Measurements from ENCODE around the gene CD200.

- no peak for TF ChIP-seq FOXP4 (CRISPR knock-in tag; IDR thresholded peaks at IDR 0.05)
- no peak for TF ChIP-seq ARID4B (CRISPR knock-in tag; IDR thresholded peaks at IDR 0.05; ENCODE audit: borderline replicate concordance)
- no peak for TF ChIP-seq CTCF (IDR thresholded peaks at IDR 0.05)
- no peak for TF ChIP-seq ZBTB21 (CRISPR knock-in tag; IDR thresholded peaks at IDR 0.05; ENCODE audit: borderline replicate concordance)
- no peak for TF ChIP-seq NR3C1 (CRISPR knock-in tag; conservative IDR thresholded peaks at IDR 0.05; ENCODE audit: low read depth)
- TF ChIP-seq CDX4 (CRISPR knock-in tag; IDR thresholded peaks at IDR 0.05; ENCODE audit: borderline replicate concordance) = no peak
- no peak for TF ChIP-seq ATF2 (CRISPR knock-in tag; IDR thresholded peaks at IDR 0.05; ENCODE audit: borderline replicate concordance, low read depth)
- TF ChIP-seq SMAD3 (CRISPR knock-in tag; IDR thresholded peaks at IDR 0.05; ENCODE audit: borderline replicate concordance) = no peak
- TF ChIP-seq CREB1 (CRISPR knock-in tag; IDR thresholded peaks at IDR 0.05) = no peak
- TF ChIP-seq CREM (CRISPR knock-in tag; IDR thresholded peaks at IDR 0.05) = no peak
- no peak for TF ChIP-seq TCF7 (CRISPR knock-in tag; IDR thresholded peaks at IDR 0.05; ENCODE audit: low read depth)
- no peak for TF ChIP-seq ZNF425 (CRISPR knock-in tag; conservative IDR thresholded peaks at IDR 0.05)
Observed at GRCh38 chr3:112376992-112377391, 44.0 kb downstream of the CD200 start.

Data from WTC11 (cell line).